GM19452 (cell line): ENCODE measurements around the gene ZNF582.
A peak's percentile ranks its signal among the peaks of the same experiment; 100 is the strongest.

Experiments
- ATAC-seq: cut with Tn5 transposase; IDR thresholded peaks from one replicate; pipeline ENCODE4 v1.9.1; 2021; ENCODE audit not compliant: unreplicated experiment

ZNF582 gene

DNA sequence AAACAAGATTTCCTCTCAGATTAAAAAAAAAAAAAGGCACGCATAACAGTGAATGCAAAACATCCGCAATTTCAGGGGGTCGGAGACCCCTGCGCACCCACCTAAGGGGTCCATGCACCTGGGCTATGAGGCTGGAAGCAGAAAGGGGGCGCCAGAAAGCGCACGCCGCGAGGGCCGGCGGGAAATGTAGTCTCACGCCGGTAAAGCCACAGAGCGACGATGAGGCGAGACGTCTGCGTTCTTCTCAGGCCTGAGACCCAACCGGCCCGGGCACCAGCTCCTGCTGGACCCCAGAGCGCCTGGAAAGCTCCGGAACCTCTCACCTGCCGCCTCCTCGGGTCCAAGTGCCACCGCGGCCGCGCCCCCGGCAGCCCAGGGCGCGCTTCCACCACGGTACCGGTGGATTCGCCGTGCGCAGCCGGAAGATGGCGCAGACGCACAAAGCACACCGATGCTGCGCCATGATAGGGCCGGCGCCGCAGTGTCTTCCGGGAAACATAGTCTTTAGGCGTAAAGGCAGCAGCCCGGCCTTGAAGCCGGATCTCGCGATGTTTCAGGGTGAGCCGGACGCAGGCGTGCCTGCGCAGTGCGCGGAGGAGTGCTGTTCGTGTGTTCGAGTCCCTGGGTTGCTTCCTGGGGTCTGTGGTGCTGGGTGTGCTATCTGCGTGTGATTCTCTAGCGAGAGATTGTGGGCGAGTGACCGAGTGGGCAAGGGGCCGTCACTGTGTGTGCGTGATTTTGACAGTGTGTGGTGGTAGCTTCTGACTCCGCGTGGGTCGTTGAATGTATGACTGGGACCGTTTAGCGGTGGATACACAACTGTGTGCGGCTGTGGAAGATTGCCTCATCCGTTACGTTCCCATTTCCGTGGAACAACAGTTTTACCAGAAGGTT, at the start of gene ZNF582:
ZNF582 (minus strand) TSS at position 416 of the 894 bp plus-strand sequence. CDS start 1,782 bp downstream, outside the sequence.
- peak; percentile 94 for ATAC-seq

DNA sequence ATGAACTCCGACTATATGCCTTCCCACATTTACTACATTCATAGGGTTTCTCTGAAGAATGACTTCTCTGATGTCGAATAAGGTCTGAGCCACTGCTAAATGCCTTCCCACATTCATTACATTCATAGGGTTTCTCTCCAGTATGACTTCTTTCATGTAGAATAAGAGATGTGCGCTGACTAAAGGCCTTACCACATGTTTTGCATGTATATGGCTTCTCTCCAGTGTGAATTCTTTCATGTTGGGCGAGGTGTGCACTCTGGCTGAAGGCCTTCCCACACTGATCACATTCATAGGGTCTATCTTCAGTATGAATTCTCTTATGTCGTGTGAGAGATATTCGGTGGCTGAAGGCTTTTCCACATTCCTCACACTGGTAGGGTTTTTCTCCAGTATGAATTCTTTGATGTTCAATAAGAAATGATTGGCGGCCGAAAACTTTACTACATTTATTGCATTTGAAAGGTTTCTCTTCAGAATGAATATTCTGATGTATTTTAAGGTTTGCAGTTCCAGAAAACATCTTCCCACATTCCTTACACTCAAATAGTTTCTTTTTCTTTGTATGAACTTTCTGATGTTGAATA, 48.0 kb upstream of the ZNF582 start:
- ATAC-seq: no peak

DNA sequence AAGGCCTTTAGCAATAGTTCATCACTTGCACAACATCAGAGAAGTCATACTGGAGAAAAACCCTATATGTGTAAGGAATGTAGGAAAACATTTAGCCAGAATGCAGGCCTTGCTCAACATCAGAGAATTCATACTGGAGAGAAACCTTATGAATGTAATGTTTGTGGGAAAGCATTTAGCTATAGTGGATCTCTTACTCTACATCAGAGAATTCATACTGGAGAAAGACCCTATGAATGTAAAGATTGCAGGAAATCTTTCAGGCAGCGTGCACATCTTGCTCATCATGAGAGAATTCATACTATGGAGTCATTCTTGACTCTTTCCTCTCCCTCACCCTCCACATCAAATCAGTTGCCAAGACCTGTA, 30.6 kb upstream of the ZNF582 start:
- ATAC-seq: no peak

DNA sequence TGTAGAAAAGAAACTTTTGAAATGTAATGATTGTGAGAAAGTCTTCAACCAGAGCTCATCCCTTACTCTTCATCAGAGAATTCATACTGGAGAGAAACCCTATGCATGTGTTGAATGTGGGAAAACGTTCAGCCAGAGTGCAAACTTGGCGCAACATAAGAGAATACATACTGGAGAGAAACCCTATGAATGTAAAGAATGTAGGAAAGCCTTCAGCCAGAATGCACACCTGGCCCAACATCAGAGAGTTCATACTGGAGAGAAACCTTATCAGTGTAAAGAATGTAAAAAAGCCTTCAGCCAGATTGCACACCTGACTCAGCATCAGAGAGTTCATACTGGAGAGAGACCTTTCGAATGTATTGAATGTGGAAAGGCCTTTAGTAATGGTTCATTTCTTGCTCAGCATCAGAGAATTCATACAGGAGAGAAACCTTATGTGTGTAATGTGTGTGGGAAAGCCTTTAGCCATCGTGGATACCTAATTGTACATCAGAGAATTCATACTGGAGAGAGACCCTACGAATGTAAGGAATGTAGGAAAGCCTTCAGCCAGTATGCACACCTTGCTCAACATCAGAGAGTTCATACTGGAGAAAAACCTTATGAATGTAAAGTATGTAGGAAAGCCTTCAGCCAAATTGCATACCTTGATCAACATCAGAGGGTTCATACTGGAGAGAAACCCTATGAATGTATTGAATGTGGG, 30.1 kb upstream of the ZNF582 start:
- ATAC-seq: no peak

DNA sequence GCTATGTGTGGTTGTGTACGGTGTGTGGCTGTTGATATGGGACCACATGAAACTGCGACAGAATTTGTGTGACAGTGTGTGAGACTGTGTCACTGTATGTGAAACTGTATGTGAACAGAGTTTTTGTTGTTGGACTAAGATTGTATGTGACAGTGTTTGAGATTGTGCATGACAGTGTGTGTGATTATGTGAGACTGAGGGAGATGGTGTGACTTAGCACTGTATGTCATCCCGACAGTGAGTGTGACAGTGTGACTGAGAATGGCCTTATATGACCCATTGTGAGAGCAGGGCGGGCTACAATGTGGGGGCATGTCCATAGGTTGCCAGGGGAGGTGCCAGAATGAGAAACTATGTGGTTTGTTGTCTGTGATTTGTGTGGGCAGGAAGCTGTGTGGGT, 11.7 kb upstream of the ZNF582 start:
- ATAC-seq: no peak

DNA sequence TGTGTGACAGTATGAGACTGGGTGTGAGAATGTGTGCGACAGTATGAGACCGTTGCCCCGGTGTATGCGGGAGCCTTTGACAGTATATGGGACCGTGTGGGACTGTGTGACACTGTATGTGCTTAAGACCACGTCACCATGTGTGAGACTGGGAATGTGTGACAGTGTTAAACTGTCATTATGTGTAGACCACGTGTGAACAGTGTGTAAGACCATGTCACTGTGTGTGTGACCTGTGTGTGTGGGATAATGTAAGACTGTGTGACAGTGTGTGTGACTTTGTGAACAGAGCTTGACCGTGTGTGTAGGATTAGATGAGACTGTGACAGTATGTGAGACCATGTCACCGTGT, 11.3 kb upstream of the ZNF582 start:
- ATAC-seq: no peak

DNA sequence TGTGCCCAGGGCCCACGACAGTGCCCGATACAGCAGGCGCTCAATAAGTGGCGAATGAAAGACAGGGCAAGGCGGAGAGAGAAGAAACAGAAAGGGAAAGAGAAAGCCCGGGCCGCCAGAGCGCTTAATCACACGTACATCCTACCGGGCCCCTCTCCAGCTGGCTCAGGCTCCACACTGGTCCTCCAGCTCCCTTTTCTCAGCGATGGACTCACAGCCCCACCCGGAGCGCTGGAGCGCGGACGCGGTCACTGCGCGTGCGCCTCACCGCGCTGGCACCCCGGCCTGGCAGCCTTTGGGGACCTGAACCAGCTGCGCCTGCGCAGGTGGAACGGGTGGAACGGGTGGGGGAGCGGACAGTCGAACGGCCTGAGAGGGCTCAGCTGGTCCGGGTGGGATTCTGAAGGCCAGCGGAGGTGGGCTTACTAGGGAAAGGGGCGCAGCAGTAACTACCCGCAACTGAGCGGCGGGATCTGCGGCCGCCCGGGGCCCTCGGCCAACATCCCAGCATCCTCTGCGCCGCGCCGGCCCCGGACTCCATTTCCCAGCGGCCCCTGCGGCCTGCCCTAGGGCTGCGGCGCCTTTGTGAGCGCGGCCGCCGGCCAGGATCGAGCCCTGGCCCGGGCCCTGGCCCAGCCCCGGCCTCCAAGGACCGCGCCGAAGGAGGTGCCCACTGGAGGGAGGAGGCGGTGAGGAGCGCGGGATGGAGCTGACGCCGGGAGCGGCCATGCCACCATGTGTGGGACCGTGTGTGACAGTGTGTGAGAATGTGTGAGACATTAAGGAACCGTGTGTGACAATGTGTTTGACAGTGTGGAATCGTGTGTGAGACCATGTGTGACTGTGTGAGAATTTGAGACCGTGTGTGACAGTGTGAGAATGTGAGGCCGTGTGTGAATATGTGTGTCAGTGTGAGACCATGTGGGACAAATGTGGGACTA, 10.7 kb upstream of the ZNF582 start, which contains the start of gene ZNF583:
ZNF583 (plus strand) TSS at position 569 of the 941 bp plus-strand sequence. CDS start 2,783 bp downstream, outside the sequence.
- peak; percentile 82 for ATAC-seq

DNA sequence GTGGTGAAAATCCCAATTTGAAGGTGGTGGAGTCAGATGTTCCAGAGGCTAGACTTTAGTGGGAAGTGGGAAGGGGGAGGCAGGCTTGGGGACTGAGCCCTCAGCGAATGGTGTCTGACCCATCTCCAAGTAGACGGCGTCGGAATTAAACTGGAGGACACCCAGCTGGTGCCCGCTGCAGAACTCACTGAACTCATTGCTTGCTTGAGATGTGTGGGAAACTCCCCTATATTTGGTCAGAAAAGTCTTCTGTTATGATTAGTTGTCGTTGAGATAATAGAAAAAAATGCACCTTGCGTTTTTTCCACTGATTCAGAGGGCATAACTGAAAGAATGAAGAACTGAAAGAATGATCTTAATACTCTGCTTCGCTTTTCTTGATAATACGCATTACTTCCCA, 9.9 kb upstream of the ZNF582 start:
- peak; percentile 4 for ATAC-seq

DNA sequence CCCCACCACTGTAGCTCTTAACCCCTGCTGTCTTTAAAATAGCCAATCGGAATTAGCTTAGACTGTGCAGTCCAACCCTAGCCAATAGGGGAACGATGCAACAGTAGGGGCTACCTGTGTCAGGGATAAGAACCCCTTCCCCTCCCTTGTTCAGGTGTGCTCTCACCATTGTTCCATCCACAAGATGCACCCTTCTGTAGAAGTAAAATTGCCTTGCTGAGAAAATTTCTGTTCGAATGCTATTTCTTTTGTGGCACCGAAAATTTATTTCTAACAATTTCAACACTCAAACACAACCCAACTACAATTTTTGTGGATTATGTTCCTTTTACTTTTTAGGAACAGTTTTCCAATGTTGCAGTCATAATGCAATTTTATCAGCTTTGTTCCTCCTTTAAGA, 7.2 kb upstream of the ZNF582 start:
- ATAC-seq: no peak

DNA sequence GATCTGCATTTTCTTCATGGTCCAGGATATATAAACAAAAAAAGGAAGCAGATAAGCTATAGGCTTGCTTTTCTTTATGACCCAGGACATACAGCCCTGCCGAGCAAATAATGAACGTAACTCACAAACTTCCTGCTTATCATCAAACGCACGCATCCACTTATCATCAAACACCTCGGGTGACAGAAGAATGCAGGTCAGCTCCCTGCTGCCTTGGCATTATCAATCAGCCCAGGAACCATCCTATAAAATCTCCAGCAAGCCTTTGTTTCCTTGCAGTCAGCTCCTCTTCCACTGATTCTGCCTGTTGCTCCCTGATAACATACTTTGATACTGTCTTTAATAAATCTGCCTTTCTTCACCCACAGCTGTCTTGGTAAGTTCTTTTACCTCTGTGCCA, 5.5 kb upstream of the ZNF582 start:
- ATAC-seq: no peak

DNA sequence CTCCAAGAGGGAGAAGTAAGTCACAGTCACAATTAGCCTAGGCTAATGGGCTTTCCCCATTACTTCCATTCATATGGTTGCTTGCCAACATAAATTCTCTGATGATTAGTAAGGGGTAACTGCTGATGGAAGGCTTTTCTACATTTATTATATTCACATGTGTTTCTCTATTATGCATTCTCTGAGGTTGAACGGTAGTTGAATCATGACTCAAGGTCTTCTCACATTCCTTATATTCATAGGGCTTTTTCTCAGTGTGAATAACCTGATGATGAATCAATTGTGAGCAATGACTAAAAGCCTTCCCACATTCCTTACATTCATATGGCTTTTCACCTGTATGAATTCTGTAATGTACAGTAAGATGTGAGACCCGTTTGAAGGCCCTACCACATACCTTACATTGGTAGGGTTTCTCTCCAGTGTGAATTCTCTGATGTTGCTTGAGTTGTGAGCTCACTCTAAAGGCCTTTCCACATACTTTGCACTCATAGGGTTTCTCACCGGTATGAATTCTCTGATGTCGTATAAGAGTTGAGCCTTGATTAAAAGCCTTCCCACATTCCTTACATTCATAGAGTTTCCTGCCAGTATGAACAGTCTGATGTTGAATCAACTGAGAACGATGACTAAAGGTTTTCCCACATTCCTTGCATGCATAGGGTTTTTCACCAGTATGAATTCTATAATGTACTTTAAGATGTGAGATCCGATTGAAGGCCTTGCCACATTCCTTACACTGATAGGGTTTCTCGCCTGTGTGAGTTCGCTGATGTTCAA, 9.3 kb downstream of the ZNF582 start:
- no peak for ATAC-seq

DNA sequence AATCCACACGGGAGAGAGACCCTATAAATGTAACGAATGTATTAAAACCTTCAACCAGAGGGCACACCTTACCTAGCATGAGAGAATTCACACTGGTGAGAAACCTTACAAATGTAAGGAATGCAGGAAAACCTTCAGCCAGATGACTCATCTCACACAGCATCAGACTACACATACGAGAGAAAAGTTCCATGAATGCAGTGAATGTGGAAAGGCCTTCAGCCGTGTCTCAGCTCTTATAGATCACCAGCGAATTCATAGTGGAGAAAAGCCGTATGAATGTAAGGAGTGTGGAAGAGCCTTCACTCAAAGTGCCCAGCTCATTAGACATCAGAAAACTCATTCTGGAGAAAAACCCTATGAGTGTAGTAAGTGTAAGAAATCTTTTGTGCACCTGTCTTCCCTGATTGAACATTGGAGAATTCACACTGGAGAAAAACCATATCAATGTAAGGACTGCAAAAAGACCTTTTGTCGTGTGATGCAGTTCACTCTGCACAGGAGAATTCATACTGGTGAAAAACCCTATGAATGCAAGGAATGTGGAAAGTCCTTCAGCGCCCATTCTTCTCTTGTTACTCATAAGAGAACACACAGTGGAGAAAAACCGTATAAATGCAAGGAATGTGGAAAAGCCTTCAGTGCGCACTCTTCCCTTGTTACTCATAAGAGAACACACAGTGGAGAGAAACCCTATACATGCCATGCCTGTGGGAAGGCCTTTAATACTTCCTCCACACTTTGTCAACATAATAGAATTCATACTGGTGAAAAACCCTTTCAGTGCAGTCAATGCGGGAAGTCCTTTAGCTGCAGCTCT, 16.0 kb downstream of the ZNF582 start:
- no peak for ATAC-seq

DNA sequence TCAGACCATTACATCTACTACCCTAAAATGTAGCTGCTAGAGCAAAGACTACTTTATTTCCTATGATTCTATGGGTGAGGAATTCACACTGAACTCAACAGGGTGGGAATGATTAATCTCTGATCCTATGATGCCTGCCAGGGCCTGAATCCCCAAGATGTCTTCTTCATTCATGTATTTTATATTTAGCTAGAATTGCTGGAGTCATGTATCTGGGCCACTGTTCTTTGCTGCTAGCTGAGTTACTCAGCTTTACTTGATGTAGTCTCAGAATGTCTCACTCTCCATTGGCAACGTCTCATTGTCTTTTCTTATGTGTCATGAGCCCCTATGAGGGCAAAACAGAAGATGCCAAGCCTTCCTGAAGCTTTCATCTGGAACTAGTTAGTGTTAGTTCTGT, 21.1 kb downstream of the ZNF582 start:
- ATAC-seq: no peak

DNA sequence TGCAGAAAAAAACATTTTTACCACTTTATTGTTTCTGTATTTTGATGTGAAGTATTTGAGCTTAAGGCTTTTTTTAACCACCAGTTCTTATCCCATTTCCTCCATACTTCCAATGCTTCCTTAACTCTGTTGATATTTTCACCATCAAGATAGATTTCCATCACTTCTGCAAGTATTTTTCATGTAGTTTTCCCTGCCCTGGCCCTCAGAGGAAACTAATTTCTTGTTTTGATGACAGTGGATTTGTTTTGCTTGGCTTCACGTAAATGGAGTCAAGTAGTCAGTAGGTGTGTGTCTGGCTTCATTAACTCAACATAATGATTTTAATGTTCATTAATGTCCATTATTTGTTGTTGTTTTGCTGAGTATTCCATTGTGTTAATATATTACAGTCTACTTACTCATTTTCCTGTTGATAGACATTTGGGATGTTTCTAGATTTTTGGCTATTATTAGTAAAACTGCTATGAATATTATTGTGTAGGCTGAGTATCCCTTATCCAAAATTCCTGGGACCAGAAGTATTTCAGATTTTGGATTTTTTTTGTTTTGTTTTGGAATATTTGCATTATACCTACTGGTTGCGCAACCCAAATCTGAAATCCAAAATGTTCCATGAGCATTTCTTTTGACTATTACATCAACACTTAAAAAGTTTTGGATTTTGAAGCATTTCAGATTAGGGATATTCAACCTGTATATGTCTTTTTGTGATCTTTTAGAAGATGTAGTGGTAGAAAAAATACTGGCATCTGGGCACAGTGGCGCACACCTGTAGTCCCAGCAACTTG, 23.3 kb downstream of the ZNF582 start:
- ATAC-seq: no peak

DNA sequence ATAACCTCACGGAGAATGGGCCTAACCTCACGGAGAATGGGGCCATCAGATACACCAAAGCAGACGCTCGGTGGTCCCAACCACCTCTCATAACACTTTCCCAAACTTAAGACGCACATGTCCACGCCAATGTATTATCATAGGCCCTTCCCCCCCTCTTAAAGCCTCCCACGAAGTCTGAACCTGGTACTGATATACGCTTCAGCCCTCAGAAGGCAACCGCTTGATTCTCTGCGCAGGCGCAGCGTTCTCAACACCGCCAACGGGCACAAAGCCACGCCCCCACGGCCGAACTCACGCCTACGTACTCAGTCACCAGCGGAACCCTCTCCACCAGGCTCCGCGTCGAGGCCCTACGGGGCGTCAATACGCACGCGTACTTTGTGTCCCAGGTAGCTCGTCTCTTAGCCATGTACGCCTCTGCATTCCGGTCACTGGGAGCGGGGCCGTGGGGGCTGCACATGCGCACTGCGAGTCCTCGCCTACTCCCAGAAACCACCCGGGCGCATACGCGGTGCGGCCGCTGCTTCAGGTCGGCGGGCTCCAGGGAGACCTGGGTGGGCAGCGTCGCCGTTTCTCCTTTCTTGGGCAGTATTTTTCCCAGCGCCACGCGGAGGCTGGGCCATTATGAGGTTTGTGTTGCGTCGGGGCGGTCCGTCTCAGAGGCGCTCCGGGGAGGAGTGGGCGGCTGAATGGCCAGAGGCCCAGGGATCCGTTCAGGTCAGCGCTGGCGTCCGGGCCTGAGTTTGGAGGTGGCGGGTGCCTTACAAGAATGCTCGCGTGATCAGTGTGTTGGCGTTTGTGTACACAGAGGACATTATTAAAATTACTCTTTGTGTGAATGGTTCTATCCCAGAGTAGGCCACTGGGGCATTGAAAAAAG, 25.3 kb downstream of the ZNF582 start:
- peak; percentile 63 for ATAC-seq

DNA sequence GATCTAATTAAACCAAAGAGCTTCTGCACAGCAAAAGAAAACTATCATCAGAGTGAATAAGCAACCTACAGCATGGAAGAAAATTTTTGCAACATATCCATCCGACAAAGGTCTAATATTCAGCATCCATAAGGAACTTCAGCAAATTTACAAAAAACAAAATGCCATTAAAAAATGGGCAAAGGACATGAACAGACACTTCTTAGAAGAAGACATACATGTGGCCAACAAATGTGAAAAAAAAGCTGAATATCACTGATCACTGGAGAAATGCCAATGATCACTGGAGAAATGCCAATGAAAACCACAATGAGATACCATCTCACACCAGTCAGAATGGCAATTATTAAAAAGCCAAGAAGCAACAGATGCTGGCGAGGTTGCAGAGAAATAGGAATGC, 32.5 kb downstream of the ZNF582 start:
- no peak for ATAC-seq

DNA sequence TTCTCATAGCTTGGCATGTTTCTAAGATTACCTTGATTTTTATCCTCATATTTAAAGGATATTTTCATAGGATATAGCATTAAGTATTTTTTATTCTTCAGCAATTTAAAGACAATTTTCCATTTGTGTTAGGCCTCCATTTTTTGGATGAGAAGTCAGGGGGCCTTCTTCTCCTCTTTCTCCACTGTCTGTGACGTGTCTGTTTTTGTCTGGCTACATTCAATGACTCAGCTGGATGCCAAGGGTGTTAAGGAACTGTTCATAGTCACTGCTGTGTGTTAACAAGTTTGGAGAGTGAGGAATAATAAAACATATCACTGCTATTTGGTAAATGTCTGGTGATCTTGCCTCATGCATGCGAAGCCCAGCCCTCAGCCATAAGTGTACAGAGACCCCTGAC, 36.4 kb downstream of the ZNF582 start:
- ATAC-seq: no peak
